ENCODE data around the gene PRICKLE1.

The PRICKLE1 gene

GRCh38 chr12:42588524-42589464 is 752 bp downstream of the PRICKLE1 start:
- no peak for DNase-seq (ENCODE audit: low read depth in 3 of 3)

- DNase-seq (ENCODE audit: low read depth in 3 of 3): no peak
These were observed 1.7 kb downstream of the PRICKLE1 start for GRCh38 chr12:42587601-42588523.

GRCh38 chr12:42586268-42586667 is 3.3 kb downstream of the PRICKLE1 start:
- DNase-seq (ENCODE audit: low read depth in 3 of 3): no peak

GRCh38 chr12:42585841-42586216 is 3.7 kb downstream of the PRICKLE1 start:
- DNase-seq (ENCODE audit: low read depth in 3 of 3): no peak

- no peak for DNase-seq (ENCODE audit: low read depth in 3 of 3)
These were observed 4.2 kb downstream of the PRICKLE1 start for GRCh38 chr12:42585154-42585840.

GRCh38 chr12:42584651-42585111 is 4.9 kb downstream of the PRICKLE1 start:
- DNase-seq (ENCODE audit: low read depth in 3 of 3): no peak

- DNase-seq (ENCODE audit: low read depth in 3 of 3): no peak
These were observed 6.5 kb downstream of the PRICKLE1 start for GRCh38 chr12:42583016-42583415.

GRCh38 chr12:42582498-42582897 is 7.0 kb downstream of the PRICKLE1 start:
- no peak for DNase-seq (ENCODE audit: low read depth in 3 of 3)

GRCh38 chr12:42582050-42582449 is 7.5 kb downstream of the PRICKLE1 start:
- DNase-seq (ENCODE audit: low read depth in 3 of 3): no peak

GRCh38 chr12:42576374-42576773 is 13.2 kb downstream of the PRICKLE1 start:
- no peak for DNase-seq (ENCODE audit: low read depth in 3 of 3)

- no peak for DNase-seq (ENCODE audit: low read depth in 3 of 3)
These were observed 13.8 kb downstream of the PRICKLE1 start for GRCh38 chr12:42575717-42576116.

- no peak for DNase-seq (ENCODE audit: low read depth in 3 of 3)
These were observed 14.7 kb downstream of the PRICKLE1 start for GRCh38 chr12:42574851-42575266.

GRCh38 chr12:42571327-42572009 is 18.1 kb downstream of the PRICKLE1 start:
- no peak for DNase-seq (ENCODE audit: low read depth in 3 of 3)

GRCh38 chr12:42570076-42570475 is 19.5 kb downstream of the PRICKLE1 start:
- no peak for DNase-seq (ENCODE audit: low read depth in 3 of 3)

- DNase-seq (ENCODE audit: low read depth in 3 of 3): no peak
These were observed 20.3 kb downstream of the PRICKLE1 start for GRCh38 chr12:42568952-42569915.

- DNase-seq (ENCODE audit: low read depth in 3 of 3): no peak
These were observed 23.9 kb downstream of the PRICKLE1 start for GRCh38 chr12:42565633-42566032.

- DNase-seq (ENCODE audit: low read depth in 3 of 3): no peak
These were observed 24.6 kb downstream of the PRICKLE1 start for GRCh38 chr12:42564996-42565395.

- DNase-seq (ENCODE audit: low read depth in 3 of 3): no peak
These were observed 25.0 kb downstream of the PRICKLE1 start for GRCh38 chr12:42564556-42564955.

- no peak for DNase-seq (ENCODE audit: low read depth in 3 of 3)
These were observed 28.6 kb downstream of the PRICKLE1 start for GRCh38 chr12:42560977-42561376.

GRCh38 chr12:42557586-42558172 is 31.9 kb downstream of the PRICKLE1 start:
- no peak for DNase-seq (ENCODE audit: low read depth in 3 of 3)
